GM19023 (cell line): Measurements from ENCODE around the gene PHAF1.
A peak's percentile ranks its signal among the peaks of the same experiment; 100 is the strongest.

Source experiments
- ATAC-seq: cut with Tn5 transposase; IDR thresholded peaks from one replicate; pipeline ENCODE4 v1.9.1; 2021; ENCODE audit warnings: mild to moderate bottlenecking, moderate library complexity; ENCODE audit not compliant: unreplicated experiment

Gene PHAF1

GRCh38 chr16:67109407-67110135 is at the start of gene PHAF1:
PHAF1 (plus strand) TSS chr16:67109941; CDS start chr16:67110176, 235 bp downstream.
- ATAC-seq, result peak; percentile 83

DNA sequence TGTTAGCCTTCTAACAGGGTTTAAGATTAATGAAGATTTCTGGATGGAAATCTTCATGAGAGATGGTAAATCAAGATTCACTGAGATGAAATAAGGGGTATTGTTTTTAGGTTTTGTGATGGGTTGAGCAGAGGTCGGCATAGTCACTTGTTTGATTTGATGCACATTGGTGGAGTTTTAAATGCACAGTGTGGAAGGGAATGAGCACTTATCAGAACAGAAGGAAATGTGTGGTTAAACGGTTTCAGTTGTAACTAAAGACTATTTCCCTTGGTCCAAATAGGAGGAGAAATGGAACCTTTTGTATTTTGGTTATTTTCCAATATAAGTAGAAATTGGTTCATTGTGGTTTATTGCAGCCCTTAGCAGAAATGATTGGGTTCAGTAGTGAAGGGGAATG is 46.7 kb upstream of the PHAF1 start:
- no peak for ATAC-seq

DNA sequence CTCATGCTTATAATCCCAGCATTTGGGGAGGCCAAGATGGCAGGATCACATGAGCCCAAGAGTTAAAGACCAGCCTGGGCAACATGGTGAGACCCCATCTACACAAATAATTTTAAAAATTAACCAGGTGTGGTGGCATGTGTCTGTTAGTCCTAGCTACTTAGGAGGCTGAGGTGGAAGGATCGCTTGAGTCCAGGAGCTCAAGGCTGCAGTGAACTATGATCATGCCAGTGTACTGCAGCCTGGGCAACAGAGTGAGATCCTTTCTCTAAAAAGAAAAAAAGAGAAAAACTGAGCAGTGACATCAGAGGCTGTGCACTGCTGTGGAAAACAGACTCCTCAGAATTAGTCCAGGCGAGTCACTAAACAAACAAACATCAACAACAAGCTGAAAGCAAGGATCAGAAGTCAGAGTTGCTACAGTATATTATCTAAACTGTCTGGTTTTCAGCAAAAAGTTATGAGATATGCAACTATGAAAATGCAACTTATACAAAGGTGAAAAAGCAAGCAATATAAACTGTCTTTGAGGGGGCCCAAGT is 41.5 kb upstream of the PHAF1 start:
- no peak for ATAC-seq

DNA sequence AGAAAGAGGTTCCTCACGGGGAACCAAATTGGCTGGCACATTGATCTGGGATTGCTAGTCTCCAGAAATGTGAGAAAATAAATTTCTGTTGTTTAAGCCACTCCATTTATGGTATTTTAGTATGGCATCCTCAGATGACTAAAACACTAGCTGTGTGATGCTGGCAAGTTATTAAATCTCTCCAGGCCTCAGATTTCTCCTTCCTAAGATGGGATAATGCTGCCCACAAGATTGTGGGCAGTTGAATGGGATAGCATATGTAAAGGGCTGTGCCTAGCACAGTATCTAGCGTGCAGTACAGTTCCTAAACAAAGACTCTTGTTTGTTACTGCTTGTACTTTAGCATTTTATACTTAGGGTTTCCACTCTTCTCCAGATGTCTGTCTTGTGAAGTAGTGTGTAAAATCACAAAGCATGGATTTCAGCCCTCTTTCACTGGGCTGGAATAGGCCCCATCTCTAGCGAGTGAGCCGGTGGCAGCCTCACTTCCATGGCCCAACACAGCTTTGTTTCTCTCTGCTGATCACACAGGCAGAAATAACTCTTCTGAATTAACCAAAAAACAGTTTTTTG is 38.2 kb upstream of the PHAF1 start:
- no peak for ATAC-seq

DNA sequence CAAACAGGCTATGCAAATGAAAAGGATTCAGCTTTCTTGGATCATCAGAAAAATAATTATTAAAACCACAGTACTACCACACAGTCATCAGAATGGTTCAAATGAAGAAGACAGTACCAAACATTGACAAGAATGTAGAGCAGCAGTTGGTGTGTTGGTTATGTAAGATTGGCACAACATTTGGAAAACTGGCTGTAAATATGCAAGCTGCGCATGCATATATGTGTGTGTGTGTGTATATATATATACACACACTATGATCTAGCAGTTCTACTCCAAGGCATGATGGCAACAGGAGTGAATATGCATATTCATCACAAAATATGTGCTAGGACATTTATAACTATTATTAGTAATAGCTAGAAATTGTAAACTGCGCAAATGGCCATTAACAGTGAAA is 34.4 kb upstream of the PHAF1 start:
- ATAC-seq, result no peak

DNA sequence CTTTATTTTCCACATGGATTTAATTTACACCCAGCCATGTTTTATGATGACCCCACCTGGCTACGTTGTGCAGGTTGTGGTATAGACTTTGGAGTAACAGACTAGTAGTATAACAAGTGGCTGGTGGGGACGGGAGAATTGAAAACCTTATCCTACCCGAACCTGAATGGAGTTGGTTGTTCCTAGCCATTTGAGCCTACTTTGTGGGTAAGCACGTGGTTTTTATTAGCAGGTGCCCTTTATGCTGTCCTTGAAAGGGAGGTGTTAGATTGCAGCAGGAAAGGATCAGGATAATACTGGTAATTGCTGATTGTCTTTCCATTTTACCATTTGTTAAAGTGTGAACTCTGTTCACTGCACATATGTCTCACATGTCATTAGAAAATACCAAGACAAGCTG is 31.9 kb upstream of the PHAF1 start:
- no peak for ATAC-seq

DNA sequence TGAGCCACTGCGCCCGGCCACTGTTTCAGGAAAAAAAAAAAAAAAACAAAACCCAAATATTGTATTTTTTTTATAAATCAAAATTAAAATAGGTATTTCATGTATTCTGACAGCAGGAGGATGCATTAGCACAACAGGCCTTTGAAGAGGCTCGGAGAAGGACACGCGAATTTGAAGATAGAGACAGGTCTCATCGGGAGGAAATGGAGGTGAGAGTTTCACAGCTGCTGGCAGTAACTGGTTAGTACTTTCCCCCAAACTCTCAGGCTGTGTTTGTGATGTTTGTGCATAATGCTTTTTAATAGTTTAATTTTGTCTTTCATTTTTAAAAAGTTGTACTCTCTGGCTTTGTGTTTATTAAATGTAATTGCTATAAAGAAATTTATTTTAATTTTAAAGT is 27.6 kb upstream of the PHAF1 start:
- ATAC-seq, result no peak

GRCh38 chr16:67082891-67083290 is 26.9 kb upstream of the PHAF1 start:
- ATAC-seq, result no peak

DNA sequence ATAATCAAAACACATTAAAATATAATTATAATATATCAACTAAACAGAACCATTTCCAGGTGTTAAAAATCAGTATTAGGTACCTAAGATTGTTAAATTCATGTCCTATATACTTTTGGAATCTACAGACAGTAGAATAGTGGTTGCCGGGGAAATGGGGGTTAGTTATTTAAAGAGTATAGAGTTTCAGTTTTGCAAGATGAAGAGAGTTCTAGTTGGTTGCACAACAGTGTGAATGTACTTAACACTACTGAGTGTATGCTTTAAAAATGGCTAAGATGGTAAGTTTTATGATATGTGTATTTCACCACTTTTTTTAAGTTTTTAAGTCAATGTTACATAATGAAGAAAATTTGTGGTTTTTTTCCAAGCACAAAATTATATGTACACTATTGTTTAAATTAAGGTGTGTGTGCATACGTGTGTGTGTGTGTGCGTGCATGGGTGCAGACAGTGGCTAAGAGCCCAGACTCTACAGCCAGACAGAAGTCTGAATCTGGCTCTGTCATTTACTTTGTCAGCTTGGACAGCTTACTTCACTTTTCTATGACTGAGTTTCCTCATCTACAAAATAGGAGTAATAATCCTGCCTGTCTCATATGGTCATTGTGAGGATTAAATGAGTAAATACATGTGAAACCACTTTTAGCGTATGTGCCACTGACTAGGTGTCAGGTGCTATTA is 25.3 kb upstream of the PHAF1 start:
- ATAC-seq, result no peak

GRCh38 chr16:67086822-67087221 is 22.9 kb upstream of the PHAF1 start:
- no peak for ATAC-seq

- no peak for ATAC-seq
These were observed 22.4 kb upstream of the PHAF1 start for GRCh38 chr16:67087291-67087690.

DNA sequence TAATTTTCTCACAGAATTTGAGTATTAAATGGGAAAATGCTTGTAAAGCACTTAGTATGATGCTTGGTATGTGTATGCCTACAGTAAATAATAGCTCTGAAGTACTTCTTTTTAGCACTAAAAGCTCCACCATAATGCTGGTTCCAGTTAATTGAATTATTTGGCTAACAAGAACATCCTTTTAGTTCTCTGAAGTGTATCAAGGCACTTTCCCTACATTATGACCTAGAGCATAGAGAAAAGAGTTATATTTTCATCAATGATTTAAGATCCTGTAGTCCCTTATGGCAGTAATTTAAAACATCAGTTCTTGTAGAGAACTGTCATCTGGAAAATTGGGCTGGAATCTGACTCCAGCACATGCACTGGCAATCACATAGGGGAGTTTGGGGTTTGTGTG is 21.9 kb upstream of the PHAF1 start:
- no peak for ATAC-seq

DNA sequence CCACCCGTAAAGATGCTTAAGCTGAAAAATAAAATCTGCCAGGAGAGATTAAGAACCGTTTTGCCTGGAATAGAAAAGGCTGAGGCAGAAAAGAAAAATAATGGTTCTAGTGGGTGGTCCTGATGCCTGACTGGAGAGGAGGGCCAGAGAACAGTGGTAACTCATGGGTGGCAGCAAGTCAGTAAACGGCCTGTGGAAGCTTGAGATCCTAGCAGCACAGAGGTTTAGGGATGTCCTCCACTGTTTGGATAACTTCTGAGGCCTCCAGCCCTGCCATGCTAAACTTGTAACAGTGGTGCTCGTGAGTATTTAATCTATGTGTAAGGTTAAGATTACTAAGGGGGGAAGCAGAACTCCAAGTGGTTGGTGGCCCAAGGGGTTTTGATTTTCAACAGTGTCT is 21.2 kb upstream of the PHAF1 start:
- no peak for ATAC-seq

- no peak for ATAC-seq
These were observed 20.6 kb upstream of the PHAF1 start for GRCh38 chr16:67089101-67089500.

GRCh38 chr16:67091906-67092566 is 17.7 kb upstream of the PHAF1 start:
- ATAC-seq, result no peak

DNA sequence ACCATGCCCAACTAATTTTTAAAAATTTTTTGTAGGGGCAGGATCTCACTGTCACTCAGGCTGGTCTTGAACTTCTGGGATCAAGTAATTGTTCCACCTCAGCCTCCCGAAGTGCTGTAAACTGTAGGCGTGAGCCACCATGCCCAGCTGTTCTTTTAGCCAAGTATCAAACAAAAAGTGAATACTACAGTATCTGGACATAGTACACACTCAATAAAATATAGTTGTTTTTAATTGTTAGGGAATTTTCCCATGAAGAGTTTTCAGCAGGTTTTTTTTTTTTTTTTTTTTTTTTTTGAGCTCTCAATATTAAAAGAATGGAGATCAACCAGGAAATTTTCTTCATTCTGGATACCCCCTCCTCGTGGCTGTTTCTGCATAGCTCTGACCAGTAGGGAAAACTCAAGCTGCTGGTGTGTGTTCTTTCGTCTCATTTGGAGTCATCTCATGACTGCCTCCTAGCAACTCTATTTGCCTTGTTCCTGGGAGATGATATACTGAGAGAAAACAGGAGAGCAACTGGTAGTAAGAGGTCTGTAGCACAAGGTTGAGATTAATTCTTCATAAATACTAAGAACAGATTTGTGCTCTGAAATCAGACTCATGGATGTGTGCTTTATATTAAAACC is 16.5 kb upstream of the PHAF1 start:
- no peak for ATAC-seq

DNA sequence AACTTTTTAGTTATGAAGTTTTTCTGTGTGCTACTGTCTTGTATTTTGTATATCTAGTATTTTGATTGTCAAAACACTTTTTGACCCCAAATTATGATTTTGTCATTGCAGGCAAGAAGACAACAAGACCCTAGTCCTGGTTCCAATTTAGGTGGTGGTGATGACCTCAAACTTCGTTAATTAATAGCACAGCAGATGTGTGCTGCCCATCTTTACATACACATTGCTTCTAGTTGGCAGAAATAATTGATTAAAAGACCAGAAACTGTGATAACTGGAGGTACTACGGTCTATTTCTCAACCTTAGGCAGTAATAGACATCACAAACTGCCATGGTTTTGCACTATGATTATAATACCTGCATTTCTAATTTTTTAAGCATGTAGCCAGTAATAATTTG is 11.1 kb upstream of the PHAF1 start:
- ATAC-seq, result no peak

GRCh38 chr16:67100569-67101310 is 9.0 kb upstream of the PHAF1 start:
- ATAC-seq, result no peak

GRCh38 chr16:67101311-67102082 is 8.2 kb upstream of the PHAF1 start:
- ATAC-seq, result no peak

- no peak for ATAC-seq
These were observed 5.7 kb upstream of the PHAF1 start for GRCh38 chr16:67104061-67104460.
